GM12878 (cell line): ENCODE results near the gene BHLHE23. TPM values are rescaled to one million over a fixed set of nuclear protein-coding genes. Genes with fewer than 3 reads are reported as not detected.
A peak's percentile ranks its signal among the peaks of the same experiment; 100 is the strongest.

Source experiments
- ATF7 ChIP-seq: fragments of 450-650 bp; IDR thresholded peaks from 2 replicates; pipeline ENCODE4 v1.6.1; 2016; ENCODE audit warnings: low read depth, mild to moderate bottlenecking
- IKZF1 ChIP-seq: fragments of 450-650 bp; conservative IDR thresholded peaks from 2 replicates; pipeline ENCODE4 v1.6.1; 2017; ENCODE audit warnings: antibody characterized with exemption, mild to moderate bottlenecking
- KLF5 ChIP-seq: fragments of 450-650 bp; IDR thresholded peaks from 2 replicates; pipeline ENCODE4 v1.6.1; 2014; ENCODE audit warnings: mild to moderate bottlenecking; ENCODE audit not compliant: partially characterized antibody
- MTA3 ChIP-seq: IDR thresholded peaks from 2 replicates; pipeline ENCODE4 v1.6.1; 2012; ENCODE audit warnings: low read length, inconsistent platforms, borderline replicate concordance
- NBN ChIP-seq: fragments of 450-650 bp; IDR thresholded peaks from 2 replicates; pipeline ENCODE4 v1.6.1; 2016
- NFYB ChIP-seq: IDR thresholded peaks from 2 replicates; pipeline ENCODE4 v1.6.1; 2011; ENCODE audit warnings: low read depth, mild to moderate bottlenecking, low read length, improper control_type of control experiment, moderate library complexity; ENCODE audit not compliant: insufficient read depth
- PAX8 ChIP-seq: fragments of 450-650 bp; IDR thresholded peaks from 2 replicates; pipeline ENCODE4 v1.6.1; 2017; ENCODE audit warnings: mild to moderate bottlenecking, moderate library complexity
- RAD51 ChIP-seq: fragments of 450-650 bp; IDR thresholded peaks from 2 replicates; pipeline ENCODE4 v1.6.1; 2016; ENCODE audit warnings: moderate library complexity, mild to moderate bottlenecking, inconsistent platforms
- SMAD5 ChIP-seq: IDR thresholded peaks from 2 replicates; pipeline ENCODE4 v1.6.1; 2016; ENCODE audit warnings: antibody characterized with exemption, low read depth
- SREBF2 ChIP-seq: IDR thresholded peaks from 2 replicates; pipeline ENCODE4 v1.6.1; 2012; ENCODE audit warnings: mild to moderate bottlenecking, low read length
- SUPT20H ChIP-seq: IDR thresholded peaks from 2 replicates; pipeline ENCODE4 v1.6.1; 2011; ENCODE audit warnings: low read depth, mild to moderate bottlenecking, low read length, moderate library complexity, borderline replicate concordance; ENCODE audit not compliant: control insufficient read depth
- SUZ12 ChIP-seq: fragments of 200-600 bp; sonication (generic); IDR thresholded peaks from one replicate; pipeline ENCODE4 v1.6.1; 2018; ENCODE audit warnings: antibody characterized with exemption, mild to moderate bottlenecking; ENCODE audit not compliant: unreplicated experiment
- TAF1 ChIP-seq: IDR thresholded peaks from 2 replicates; pipeline ENCODE4 v1.6.1; 2011; ENCODE audit warnings: mild to moderate bottlenecking, low read depth, low read length, borderline replicate concordance
- TCF12 ChIP-seq: IDR thresholded peaks from 2 replicates; pipeline ENCODE4 v1.6.1; 2011; ENCODE audit warnings: low read depth, mild to moderate bottlenecking, low read length
- TCF7 ChIP-seq: IDR thresholded peaks from 2 replicates; pipeline ENCODE4 v1.6.1; 2014; ENCODE audit warnings: antibody characterized with exemption, borderline replicate concordance
- YBX1 ChIP-seq: fragments of 450-650 bp; IDR thresholded peaks from 2 replicates; pipeline ENCODE4 v1.6.1; 2016; ENCODE audit warnings: antibody characterized with exemption
- polyA plus RNA-seq, 11 experiments: library from polyadenylated mRNA; depleted of rRNA in 4 of 11; unstranded in 6 of 11; stranded (reverse) in 5 of 11; fragments of >200 nt; fragmentation: Nextera tagmentation in 4 of 11; fragmentation: Illumina TruSeq in 1 of 11; extraction: Ambion mirVana in 4 of 11; extraction: Trizol in 1 of 11; gene quantifications; 1 replicate in 1 of 11; 2 replicates in 10 of 11; pipeline versions ENCODE4 v1.2.1 to v1.2.3, GENCODE V29; 2011 to 2016; ENCODE audit warnings: inconsistent platforms in 2 of 11, missing spikeins in 2 of 11, low read depth in 1 of 11
- total RNA-seq, 4 experiments: library from RNA; depleted of rRNA in 3 of 4; stranded (reverse); fragments of >200 nt in 3 of 4; fragmentation: Illumina TruSeq in 1 of 4; extraction: Trizol in 1 of 4; gene quantifications; 2 replicates each; pipeline versions ENCODE4 v1.2.1 to v1.2.3, GENCODE V29; 2013 to 2021
- TF ChIP-seq, protein P1 (sequence below): fragments of 450-650 bp; formaldehyde crosslinking; IDR thresholded peaks from 2 replicates; pipeline ENCODE4 v1.4.0; 2022; ENCODE audit warnings: mild to moderate bottlenecking, moderate library complexity
- TF ChIP-seq, protein P2 (sequence below): IDR thresholded peaks from 2 replicates; pipeline ENCODE4 v1.6.1; 2011; ENCODE audit warnings: low read depth, mild to moderate bottlenecking, low read length, moderate library complexity, borderline replicate concordance; ENCODE audit errors: extremely low read depth
- TF ChIP-seq, protein P3 (sequence below): fragments of 450-650 bp; IDR thresholded peaks from 2 replicates; pipeline ENCODE4 v1.6.1; 2017; ENCODE audit warnings: low read depth, mild to moderate bottlenecking, moderate library complexity
- TF ChIP-seq, protein P4 (sequence below): fragments of 450-650 bp; IDR thresholded peaks from 2 replicates; pipeline ENCODE4 v1.6.1; 2017; ENCODE audit warnings: mild to moderate bottlenecking, moderate library complexity

BHLHE23 gene
- total and polyA plus RNA-seq, 10 of the 15 experiments (the other 5 are each of a cell fraction or from before 2014, with no cell fraction given) = 0.28 to 0.33 TPM; not detected in 8

DNA sequence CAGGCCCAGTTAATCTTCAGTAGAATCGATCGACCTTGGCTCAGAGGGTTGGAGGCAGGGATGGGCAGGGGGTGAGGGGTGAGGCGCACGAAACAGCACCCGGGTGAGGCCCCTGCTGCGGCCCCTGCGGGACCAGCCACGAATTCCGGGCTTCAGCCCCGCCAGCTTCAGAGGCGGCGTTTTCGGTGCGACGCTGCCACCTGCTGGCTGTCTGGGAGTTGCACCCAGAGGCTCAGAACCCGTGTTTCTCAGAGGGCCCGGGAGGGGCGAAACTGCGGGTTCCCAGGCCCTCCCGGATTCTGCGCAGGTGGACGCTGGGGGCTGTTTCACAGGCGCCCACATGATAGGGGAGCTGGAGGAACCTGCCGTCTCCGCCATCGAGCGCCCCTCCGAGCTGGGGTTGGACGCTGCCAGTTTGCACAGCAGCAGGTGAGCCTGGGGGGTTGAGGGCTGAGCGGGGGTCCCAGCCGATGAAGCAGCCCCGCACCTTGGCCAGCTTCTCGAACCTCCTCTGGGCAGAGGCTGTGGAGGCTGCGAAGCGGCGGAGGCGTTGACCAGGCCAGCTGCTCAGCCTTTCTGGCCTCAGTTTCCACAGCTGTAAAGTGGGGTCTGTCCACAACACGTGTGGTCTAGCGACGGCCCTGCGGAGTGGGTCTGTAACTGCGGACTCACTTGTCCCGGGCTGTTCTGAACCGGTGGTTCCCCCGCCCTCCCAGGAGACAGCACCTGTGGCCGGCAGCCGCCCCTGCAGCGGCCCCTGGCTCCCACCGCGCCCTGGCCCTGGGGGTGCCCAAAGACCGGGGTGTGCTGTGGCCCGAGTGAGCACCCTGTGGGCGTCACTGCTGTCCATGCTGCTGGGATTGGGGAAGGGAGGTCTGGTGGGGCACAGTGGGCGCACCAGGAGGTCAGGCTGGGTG, 2.5 kb upstream of the BHLHE23 start (continued):
- TF ChIP-seq, protein P1, sequence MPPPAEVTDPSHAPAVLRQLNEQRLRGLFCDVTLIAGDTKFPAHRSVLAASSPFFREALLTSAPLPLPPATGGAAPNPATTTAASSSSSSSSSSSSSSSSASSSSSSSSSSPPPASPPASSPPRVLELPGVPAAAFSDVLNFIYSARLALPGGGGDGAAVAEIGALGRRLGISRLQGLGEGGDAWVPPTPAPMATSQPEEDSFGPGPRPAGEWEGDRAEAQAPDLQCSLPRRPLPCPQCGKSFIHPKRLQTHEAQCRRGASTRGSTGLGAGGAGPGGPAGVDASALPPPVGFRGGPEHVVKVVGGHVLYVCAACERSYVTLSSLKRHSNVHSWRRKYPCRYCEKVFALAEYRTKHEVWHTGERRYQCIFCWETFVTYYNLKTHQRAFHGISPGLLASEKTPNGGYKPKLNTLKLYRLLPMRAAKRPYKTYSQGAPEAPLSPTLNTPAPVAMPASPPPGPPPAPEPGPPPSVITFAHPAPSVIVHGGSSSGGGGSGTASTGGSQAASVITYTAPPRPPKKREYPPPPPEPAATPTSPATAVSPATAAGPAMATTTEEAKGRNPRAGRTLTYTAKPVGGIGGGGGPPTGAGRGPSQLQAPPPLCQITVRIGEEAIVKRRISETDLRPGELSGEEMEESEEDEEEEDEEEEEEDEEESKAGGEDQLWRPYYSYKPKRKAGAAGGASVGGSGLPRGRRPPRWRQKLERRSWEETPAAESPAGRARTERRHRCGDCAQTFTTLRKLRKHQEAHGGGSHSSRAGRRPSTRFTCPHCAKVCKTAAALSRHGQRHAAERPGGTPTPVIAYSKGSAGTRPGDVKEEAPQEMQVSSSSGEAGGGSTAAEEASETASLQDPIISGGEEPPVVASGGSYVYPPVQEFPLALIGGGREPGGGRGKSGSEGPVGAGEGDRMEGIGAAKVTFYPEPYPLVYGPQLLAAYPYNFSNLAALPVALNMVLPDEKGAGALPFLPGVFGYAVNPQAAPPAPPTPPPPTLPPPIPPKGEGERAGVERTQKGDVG (CRISPR knock-in tag) = no peak
- TF ChIP-seq MTA3 (no peak), TCF12 (peak; percentile 92), SMAD5 (0 out of 2 replicates have a peak, but pooled peaks have one; percentile 13), NFYB (no peak), SUZ12 (no peak), RAD51 (no peak), NBN (peak; percentile 79; the same call in 1 of the 2 replicates), KLF5 (peak; percentile 49), PAX8 (no peak), IKZF1 (peak; percentile 63), SUPT20H (no peak), ATF7 (peak; percentile 60), YBX1 (no peak), SREBF2 (no peak), TCF7 (no peak), TAF1 (no peak)
- TF ChIP-seq, protein P2, sequence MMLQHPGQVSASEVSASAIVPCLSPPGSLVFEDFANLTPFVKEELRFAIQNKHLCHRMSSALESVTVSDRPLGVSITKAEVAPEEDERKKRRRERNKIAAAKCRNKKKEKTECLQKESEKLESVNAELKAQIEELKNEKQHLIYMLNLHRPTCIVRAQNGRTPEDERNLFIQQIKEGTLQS = no peak
- TF ChIP-seq, protein P3, sequence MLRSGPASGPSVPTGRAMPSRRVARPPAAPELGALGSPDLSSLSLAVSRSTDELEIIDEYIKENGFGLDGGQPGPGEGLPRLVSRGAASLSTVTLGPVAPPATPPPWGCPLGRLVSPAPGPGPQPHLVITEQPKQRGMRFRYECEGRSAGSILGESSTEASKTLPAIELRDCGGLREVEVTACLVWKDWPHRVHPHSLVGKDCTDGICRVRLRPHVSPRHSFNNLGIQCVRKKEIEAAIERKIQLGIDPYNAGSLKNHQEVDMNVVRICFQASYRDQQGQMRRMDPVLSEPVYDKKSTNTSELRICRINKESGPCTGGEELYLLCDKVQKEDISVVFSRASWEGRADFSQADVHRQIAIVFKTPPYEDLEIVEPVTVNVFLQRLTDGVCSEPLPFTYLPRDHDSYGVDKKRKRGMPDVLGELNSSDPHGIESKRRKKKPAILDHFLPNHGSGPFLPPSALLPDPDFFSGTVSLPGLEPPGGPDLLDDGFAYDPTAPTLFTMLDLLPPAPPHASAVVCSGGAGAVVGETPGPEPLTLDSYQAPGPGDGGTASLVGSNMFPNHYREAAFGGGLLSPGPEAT = no peak
- TF ChIP-seq, protein P4, sequence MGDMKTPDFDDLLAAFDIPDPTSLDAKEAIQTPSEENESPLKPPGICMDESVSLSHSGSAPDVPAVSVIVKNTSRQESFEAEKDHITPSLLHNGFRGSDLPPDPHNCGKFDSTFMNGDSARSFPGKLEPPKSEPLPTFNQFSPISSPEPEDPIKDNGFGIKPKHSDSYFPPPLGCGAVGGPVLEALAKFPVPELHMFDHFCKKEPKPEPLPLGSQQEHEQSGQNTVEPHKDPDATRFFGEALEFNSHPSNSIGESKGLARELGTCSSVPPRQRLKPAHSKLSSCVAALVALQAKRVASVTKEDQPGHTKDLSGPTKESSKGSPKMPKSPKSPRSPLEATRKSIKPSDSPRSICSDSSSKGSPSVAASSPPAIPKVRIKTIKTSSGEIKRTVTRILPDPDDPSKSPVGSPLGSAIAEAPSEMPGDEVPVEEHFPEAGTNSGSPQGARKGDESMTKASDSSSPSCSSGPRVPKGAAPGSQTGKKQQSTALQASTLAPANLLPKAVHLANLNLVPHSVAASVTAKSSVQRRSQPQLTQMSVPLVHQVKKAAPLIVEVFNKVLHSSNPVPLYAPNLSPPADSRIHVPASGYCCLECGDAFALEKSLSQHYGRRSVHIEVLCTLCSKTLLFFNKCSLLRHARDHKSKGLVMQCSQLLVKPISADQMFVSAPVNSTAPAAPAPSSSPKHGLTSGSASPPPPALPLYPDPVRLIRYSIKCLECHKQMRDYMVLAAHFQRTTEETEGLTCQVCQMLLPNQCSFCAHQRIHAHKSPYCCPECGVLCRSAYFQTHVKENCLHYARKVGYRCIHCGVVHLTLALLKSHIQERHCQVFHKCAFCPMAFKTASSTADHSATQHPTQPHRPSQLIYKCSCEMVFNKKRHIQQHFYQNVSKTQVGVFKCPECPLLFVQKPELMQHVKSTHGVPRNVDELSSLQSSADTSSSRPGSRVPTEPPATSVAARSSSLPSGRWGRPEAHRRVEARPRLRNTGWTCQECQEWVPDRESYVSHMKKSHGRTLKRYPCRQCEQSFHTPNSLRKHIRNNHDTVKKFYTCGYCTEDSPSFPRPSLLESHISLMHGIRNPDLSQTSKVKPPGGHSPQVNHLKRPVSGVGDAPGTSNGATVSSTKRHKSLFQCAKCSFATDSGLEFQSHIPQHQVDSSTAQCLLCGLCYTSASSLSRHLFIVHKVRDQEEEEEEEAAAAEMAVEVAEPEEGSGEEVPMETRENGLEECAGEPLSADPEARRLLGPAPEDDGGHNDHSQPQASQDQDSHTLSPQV = peak; percentile 86; the same call in 1 of the 2 replicates
